Spleen (tissue), 7 donors: ENCODE data around the gene E4F1.

Source experiments
- POLR2A ChIP-seq, 3 donors: fragments of 450-650 bp; IDR thresholded peaks; one replicate each; pipeline ENCODE4 v1.5.1; 2017; ENCODE audit warnings: antibody characterized with exemption in 3 of 3, mild to moderate bottlenecking in 1 of 3
- TF ChIP-seq, protein P1 (sequence below), 11 experiments: fragments of 200-600 bp in 7 of 11; fragments of 450-650 bp in 4 of 11; sonication (generic) in 4 of 11; IDR thresholded peaks in 8 of 11; conservative IDR thresholded peaks in 3 of 11; 1 replicate in 7 of 11; 2 replicates in 4 of 11; pipeline versions ENCODE4 v1.4.0 to v1.8.0; 2016 to 2021; ENCODE audit warnings: antibody characterized with exemption in 11 of 11, inconsistent platforms in 4 of 11, mild to moderate bottlenecking in 1 of 11
- donor health status: DM: no; HTN: no; CAD: no; lungs with moderate emphysema.
- donor health status: DM: no; HTN: no; CAD: no.
- donor health status: DM: no; HTN: no; CAD: no.

DNA sequence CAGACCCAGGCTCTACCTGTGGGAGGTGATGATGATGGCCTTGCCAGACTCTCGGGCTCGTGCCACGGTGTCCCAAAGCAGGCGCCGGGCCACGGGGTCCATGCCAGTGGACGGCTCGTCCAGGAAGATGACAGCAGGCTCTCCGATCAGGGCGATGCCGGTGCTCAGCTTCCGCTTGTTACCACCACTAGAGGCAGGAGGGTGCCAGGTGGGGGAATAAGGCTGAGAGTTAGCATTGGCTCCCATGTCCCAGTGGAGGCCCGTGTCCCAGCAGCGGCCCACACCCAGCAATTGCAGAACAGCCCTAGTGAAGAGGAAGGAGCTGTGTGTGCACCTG is 54.8 kb downstream of the E4F1 start:
- TF ChIP-seq POLR2A (IDR thresholded peaks at IDR 0.05) = no peak
- TF ChIP-seq, protein P1, sequence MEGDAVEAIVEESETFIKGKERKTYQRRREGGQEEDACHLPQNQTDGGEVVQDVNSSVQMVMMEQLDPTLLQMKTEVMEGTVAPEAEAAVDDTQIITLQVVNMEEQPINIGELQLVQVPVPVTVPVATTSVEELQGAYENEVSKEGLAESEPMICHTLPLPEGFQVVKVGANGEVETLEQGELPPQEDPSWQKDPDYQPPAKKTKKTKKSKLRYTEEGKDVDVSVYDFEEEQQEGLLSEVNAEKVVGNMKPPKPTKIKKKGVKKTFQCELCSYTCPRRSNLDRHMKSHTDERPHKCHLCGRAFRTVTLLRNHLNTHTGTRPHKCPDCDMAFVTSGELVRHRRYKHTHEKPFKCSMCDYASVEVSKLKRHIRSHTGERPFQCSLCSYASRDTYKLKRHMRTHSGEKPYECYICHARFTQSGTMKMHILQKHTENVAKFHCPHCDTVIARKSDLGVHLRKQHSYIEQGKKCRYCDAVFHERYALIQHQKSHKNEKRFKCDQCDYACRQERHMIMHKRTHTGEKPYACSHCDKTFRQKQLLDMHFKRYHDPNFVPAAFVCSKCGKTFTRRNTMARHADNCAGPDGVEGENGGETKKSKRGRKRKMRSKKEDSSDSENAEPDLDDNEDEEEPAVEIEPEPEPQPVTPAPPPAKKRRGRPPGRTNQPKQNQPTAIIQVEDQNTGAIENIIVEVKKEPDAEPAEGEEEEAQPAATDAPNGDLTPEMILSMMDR (IDR thresholded peaks at IDR 0.05 in 8 of 11, conservative IDR thresholded peaks at IDR 0.05 in 3 of 11) = no peak
